MM.1S (cell line): ENCODE measurements around the gene MTIF3.

Experiments used
- CTCF ChIP-seq: fragments of 300-600 bp; sonication (generic); IDR thresholded peaks from 2 replicates; pipeline ENCODE4 v1.5.1; 2016; ENCODE audit warnings: antibody characterized with exemption, low read length, mixed read lengths
- EZH2 ChIP-seq: fragments of 300-600 bp; sonication (generic); optimal IDR thresholded peaks from 2 replicates; pipeline ENCODE3; 2017; ENCODE audit warnings: low read depth, mild to moderate bottlenecking, antibody characterized with exemption, low read length, mixed read lengths
- EZH2phosphoT487 ChIP-seq: fragments of 300-600 bp; sonication (generic); IDR thresholded peaks from 2 replicates; pipeline ENCODE4 v1.6.1; 2018; ENCODE audit warnings: antibody characterized with exemption, low read length

DNA sequence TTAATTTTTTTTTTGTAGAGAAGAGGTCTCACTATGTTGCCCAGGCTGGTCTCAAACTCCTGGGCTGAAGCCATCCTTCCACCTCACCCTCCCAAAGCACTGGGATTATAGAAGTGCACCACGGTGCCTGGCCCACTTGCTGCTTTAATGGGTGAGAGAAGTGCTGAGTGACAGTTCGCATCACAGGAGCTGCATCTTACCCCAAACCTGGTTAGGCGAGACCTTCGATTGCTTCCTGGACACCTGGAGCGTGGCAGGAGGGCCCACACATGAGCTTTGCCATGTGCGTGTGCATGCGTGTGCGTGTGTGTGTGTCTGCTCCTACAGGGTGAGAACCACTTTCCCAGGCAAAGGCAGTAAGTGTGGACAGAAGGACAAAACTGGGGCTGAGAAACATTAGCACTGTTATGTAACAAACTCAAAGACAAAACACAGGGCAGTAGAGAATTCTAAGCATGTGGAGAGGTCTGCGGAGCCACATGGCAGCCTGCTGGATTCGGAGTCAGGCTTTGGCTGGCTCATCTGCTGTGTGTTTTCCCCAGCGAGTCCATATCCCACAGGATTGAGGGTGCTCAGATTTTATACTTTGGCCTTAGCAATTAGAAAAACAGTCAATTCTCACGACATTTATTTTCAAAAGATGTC is 11.7 kb upstream of the MTIF3 start:
- TF ChIP-seq EZH2, result no peak
- no peak for TF ChIP-seq CTCF
- TF ChIP-seq EZH2phosphoT487, result no peak
